Stimulated activated CD8-positive, alpha-beta memory T cell treated with anti-CD3 and anti-CD28 coated beads, Interleukin-7, amount 100 ng/mL, for 48 hours (primary cell): ENCODE measurements around the gene KIF3A.

Experiments used
- DNase-seq, 2 donors: peaks; one replicate each; pipeline ENCODE4 v3.0.0-alpha.2; 2020; ENCODE audit warnings: low read depth in 1 of 2; ENCODE audit errors: extremely low read depth in 1 of 2

Gene KIF3A

DNA sequence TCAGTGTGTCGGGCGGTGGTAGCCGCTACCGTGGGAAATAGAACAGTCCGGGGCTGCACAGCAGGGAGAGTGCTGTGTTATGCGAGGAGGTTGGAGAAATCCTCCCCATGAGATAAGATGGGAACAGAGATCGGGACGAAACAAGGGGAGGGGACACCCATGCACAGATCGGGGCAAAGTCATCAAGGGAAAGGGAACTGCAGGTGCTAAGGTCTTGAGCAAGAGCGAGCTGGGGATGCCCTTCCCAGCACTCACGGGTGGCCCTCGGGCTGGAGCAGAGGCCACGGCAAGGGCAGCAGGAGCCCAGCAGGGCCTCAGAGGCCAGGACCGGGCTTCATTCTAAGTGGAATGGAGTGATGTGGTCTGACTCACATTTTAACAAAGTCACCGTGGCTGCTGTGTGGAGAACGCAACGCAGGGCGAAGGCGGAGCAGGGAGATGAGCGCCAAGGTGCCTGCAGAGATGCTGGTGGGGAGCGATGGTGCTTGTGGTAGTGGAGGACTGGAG lies 71.7 kb downstream of the KIF3A start:
- no peak for DNase-seq

DNA sequence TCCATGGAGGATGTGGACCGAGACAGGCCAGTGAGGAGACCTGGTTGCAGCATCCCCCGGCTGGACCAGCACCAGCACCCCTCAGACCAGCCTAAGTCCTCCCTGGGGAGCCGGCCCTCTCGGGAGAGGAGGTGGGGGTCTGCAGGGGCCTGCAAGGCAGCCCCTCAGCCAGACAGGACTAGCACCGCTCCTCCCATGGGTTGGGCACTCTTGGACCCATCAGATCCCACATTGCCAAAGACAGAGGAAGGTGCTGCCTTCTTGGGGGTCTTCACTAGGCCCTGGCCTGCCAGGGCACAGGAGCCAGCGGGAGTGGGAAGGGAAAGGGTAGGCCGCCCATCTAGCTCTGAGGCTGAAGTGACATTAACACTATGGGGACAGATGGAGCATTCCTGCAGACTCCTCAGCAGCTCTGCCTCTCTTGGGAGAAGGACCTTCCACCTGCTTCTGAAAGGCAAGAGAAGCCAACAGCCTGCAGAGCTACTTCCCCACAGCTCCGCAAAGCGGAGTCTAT lies 72.6 kb downstream of the KIF3A start:
- no peak for DNase-seq

DNA sequence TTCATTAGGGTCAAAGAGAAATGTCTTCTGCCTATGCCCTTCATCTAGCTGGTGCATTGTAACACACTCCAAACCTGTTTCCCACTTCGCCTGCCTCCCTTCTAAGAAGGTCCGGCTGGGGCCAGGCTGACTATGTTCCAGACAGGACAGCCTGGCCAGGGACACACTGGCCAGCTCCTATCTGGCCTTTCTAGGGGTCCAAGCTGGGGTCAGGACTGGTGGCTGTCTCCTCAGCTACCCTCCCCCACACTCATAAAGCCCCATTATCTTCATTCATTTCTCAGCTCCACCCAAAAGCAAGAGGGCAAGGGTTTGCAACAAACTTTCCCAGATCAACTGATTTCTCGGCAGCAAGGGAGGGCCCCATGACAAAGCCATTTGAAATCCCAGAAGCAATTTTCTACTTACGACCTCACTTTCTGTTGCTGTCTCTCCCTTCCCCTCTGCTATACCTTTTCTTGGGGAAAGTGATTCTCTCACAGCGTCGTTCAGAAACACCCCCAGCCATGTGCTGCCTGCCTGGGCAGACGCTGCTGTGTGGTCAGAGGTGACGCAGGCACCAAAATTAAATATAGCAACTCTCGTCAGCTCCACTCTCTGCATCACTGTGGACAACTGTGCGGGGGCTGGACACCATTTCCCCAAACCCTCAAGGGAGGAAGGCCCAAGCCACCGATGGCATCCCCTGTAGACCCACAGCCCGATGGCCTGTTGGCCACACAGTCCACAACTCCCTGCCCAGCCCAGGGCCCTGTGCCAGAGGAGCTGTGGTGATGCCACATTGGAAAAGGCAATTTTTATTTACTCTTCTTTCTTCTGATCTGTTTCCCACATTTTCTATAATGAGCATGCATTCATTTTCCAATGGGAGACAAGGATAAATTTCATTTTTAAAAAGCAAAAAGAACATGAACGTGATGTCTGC lies 73.3 kb downstream of the KIF3A start:
- DNase-seq = no peak

DNA sequence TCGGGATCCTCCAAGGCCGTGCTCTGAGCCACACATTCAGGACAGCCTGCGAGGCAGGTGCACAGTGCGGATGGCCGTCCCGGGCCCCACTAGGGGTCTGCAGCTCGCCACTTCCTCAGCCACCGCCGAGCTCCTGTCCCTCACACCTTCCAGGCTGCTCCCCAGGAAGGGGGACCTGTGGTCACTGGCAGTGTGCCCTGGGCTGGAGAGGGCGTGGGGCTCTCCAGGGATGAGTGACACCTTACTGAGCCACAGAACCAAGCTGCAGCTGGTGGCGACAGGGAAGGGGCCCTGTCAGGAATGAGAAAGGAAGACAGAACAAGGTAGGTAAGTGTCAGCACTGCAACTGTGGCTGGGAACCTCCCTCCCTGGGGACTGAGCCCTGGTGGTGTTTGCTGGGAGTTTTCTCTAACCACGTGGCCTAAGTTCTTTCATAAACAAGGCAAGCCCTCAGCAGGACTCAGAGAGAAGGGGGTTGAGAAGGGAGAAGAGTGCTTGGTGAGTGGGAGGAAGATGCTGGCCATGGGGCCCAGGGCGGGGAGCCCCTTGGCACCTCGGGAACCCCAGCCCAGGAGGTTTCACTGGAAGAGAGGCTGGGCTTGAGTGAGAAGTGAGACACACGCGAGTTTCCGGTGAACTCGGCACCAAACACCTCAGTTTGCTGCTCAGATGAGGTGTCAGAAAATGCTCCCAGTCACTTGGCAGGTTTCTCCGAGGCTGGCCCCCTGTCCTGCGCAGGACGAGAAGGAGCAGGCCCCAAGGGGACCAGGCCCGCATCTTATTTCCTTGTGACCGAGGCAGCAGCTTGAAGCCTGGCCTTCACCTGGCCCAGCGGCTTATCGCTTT lies 74.2 kb downstream of the KIF3A start:
- peak in 1 of 2 donors; percentile 53 for DNase-seq

DNA sequence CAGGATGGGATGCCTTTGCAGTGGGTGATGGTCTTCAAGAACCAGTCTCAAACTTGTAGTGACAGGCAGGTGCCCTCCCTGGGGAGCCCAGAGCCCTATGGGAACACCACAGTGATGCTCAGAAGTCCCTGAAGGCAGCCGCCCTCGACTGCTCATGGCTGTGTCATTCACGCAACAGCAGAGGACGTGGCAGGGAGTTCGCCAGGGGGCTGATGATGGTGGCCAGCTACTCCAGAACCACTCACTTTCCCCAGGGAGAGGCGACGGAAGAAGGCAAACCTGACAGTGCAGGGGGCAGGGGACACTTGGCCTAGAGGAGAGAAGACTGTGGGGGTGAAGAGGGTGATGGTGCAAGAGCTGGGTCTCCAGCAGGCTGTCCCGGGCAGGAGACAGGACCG lies 75.3 kb downstream of the KIF3A start:
- no peak for DNase-seq

DNA sequence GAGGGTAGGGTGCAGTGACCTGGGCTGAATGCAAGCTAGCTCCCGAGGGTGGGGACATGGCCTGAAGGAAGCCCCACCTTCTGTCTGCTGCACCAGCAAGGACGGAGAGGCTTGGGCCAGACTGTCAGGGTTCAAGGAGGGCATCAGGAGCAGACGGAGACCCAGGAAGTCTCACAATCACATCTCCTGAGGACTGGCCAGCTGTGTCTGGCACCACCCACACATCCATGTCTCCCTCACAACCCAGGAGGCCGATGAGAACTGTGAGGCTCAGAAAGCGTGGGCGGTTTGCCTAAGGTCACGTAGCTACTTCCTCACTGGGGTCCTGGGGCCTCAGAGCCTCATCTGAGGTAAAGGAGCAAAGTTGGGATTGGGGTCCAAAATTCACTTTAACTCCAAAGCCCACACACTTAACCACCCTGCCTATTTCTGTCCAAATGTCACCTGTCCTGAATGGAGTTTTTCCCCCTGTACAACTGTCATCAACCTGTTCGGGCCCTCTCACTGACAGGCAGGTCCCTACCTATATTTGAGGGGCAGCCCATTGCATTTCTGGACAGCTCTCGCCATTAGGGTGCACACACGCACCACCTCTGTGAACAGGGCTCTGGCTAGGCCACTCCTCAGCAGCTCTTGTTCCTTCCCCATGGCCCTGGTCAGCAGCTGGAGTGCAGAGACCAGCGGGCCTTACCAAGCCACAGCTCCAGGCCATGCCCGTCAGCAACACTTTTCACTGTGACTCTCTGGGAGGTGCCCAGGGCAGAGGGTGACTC lies 75.9 kb downstream of the KIF3A start:
- no peak for DNase-seq

GRCh38 chr5:132659598-132660493 lies 77.5 kb downstream of the KIF3A start:
- DNase-seq = no peak

- no peak for DNase-seq
Measured at GRCh38 chr5:132658381-132659302, 78.7 kb downstream of the KIF3A start.

DNA sequence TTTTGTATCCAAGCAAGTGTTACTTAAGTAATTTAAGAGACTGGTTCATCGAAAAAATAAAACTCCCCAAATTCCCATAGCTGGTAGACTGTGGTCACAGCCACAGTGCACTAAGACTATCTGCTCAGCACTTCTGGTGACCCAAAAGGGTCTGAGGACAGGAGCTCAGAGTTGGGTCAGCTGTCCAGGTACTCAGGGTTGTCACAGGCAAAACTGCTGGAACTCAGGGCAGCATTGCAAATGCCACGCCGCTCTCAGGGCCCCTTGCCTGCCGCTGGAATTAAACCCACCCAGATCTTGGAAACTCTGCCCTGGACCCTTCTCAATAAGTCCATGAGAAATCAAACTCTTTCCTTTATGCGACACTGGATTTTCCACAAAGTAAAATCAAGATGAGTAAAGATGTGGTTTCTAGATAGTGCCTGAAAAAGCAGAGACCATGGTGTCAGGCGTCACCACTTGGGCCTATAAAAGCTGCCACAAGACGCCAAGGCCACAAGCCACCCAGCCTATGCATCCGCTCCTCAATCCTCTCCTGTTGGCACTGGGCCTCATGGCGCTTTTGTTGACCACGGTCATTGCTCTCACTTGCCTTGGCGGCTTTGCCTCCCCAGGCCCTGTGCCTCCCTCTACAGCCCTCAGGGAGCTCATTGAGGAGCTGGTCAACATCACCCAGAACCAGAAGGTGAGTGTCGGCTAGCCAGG lies 79.5 kb downstream of the KIF3A start, which contains the start of gene IL13:
Gene IL13, plus strand, starts transcription at position 498 of the 705 bp plus-strand sequence. Its CDS starts 14 bp downstream, at position 512.
- no peak for DNase-seq

GRCh38 chr5:132656774-132657355 lies 80.5 kb downstream of the KIF3A start:
- no peak for DNase-seq

DNA sequence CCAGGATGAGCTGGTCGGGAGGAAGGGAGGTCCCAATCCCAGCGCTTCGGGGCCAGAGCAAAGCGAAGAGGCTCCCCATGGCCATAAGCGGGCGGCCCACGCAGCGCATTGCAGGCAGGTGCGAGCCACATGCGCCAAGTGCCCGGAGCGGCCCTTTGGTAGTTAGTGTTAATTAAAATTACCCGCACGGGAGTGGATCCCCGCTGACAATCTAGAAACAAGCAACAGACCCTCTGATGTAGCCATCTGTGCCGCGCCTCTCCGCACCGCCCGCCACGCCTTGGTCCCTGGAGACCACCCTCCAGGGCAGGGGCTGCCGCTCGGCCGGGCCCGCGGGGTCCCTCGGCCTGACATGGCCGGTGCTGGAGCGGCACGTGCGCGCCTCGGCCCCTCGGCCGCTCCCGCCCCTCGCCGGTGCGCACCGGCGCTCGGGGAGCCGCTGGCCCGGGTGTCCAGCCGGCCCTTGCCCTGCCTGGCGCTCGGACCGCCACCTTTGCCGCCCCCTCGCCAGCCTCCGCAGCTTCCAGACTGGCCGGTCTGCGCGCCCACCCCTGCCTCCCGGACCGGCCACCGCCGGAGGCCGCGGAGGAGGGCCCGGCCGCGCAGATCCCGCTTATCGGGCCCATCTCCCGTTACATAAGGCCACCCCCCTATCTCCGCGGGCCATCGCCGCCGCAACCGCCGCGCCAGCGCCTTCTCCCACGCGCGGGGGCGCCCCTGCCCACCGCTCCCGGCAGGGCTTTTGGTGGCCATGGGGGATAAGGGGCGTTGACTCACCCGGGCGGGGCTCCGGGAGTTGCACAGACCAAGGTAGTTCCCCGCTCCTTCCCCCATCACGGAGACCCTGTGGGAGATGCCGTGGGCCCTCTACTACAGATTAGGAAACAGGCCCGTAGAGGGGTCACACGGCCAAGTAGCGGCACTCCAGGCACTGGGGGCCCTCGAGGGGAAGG lies 81.2 kb downstream of the KIF3A start:
- peak in 1 of 2 donors; percentile 55 for DNase-seq

- no peak for DNase-seq
Measured at GRCh38 chr5:132653716-132654115, 83.6 kb downstream of the KIF3A start.

DNA sequence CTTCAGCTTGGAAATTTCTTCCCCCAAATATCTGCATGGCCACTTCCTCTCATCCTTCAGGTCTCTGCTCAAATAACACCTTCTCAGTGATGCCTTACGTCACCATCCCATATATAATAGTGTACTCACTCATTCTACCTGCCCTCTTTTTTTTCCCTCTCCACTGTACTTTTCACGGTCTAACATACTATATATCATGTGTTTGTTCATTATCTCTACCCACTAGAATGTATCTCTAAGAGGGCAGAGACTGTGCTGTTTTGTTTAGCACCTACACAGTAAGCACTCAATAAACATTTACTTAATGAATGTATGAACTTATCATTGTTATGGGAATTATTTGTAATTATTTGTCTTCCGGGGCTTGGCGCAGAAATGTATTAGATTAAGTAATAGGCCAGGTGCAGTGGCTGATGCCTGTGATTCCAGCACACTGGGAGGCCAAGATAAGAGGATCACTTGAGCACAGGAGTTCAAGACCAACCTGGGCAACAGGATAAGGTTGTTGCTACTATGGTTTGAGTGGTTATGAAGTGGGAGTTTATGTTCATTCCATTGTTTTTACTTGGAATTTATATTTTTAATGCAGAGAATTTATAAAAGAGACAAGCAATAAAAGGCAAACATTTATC lies 85.4 kb downstream of the KIF3A start:
- DNase-seq = no peak

DNA sequence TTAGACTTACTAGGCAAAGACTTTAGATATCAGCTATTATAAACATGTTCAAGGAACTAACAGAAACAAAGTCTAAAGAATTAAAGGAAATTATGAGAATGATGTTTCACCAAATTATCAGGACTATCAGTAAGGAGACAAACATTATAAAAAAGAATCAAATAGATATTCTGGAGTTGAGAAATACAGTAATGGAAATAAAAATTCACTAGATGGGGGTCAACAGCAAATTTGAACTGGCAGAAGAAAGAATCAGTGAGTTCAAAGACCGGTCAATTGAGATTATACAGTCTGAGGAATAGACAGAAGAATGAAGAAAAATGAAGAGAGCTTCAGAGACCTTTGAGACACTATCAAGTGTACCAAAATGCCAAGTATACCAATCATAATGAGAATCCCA lies 89.0 kb downstream of the KIF3A start:
- no peak for DNase-seq

GRCh38 chr5:132647473-132647872 lies 89.9 kb downstream of the KIF3A start:
- DNase-seq = no peak
